NCI-H2107 treated with DMSO at 0.1 percent for 48 hours (cell line): ENCODE measurements around the gene BLCAP.

ENCODE experiments used
- DNase-seq: peaks from one replicate; lab custom pipeline; 2025; ENCODE audit not compliant: unreplicated experiment; lab: John Stamatoyannopoulos, UW

Gene BLCAP

DNA sequence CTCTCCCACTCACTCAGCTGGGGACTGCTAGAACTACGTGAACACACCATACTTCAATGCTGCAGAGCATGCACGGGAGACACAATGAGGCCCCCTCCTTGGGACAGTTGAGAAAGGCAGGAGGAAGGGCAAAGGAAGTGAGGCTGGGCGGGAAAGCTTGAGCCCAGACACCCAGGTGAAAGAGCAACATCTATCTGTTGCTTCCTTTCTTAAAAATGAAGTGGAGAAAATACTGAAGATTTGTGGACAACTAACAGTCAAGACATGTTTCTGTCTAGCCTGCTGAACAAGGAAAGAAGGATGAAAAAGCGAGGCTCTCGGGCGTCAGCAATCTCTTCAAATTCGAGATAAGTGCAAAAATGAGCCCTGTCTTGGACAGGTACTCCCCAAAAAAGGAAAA, 9.6 kb downstream of the BLCAP start:
- no peak for DNase-seq

DNA sequence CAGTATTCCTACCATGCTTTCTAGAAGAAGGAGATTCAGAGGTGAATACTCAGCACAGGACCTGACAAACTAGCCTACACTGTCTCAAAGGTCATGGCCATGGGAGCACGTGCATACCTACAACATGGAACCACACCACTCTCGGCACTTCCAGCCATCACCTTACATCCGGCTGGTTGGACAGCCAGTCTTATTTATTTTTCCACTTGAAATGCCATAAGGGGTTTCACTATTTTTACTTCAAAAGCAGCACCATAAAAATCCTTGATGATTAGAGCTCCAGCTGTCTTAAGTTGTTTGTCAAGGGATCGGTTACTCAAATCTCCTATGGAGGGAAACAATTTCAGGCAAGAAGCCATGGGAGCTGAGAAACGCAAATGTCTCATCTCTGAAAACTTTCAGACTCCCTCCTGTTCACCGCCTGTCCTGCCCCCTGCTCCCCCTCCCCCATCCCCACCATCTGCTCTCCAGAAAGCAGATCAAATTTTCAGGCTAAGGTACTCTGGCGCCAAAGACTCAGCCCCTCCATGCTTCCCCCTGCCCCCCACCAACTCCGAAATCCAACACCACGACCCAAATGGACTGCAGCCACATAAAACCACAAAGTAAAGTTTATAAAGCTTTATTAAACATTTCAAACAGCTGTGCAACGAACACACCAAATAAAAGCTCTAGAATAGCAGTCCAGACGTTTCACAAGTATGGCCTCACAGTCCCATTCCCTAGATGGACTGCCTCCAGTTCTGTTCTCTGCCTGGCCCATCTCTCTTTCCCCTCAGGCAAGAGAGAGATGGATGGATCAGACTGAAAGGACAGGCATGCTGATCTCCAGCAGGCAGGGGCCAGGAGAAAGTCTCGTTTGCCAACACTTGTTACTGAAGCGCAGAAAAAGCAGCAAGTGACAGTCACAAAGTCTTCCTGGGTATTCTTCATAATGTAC, 10.6 kb downstream of the BLCAP start:
- peak; percentile 73 for DNase-seq

DNA sequence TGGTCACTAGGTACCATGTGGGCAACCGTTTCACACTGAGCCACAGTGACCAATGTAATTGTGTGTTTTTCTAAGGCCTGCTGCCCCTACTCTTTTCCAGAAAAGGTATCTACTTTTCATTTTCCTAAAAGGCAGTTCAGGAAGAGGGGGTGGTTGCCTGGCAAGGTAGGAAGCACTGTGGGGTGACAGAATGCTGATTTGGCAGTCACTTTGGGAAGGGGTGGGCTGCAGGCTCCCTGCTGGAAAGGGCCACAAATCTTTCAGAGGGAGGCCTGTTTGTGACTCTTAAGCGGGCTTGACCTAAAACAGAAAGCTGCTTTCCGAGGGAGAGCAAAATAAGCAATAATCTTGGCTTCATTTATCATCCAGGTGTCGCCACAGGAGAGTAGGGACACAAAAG, 11.8 kb downstream of the BLCAP start:
- DNase-seq = no peak

GRCh38 chr20:37513779-37514359, 13.8 kb downstream of the BLCAP start:
- no peak for DNase-seq

GRCh38 chr20:37511610-37512275, 15.9 kb downstream of the BLCAP start:
- no peak for DNase-seq

GRCh38 chr20:37510226-37510625, 17.4 kb downstream of the BLCAP start:
- no peak for DNase-seq

GRCh38 chr20:37506152-37506725, 21.4 kb downstream of the BLCAP start:
- DNase-seq = no peak

- DNase-seq = no peak
These were observed 22.2 kb downstream of the BLCAP start for GRCh38 chr20:37505263-37506151.

GRCh38 chr20:37504404-37505096, 23.1 kb downstream of the BLCAP start:
- DNase-seq = no peak

DNA sequence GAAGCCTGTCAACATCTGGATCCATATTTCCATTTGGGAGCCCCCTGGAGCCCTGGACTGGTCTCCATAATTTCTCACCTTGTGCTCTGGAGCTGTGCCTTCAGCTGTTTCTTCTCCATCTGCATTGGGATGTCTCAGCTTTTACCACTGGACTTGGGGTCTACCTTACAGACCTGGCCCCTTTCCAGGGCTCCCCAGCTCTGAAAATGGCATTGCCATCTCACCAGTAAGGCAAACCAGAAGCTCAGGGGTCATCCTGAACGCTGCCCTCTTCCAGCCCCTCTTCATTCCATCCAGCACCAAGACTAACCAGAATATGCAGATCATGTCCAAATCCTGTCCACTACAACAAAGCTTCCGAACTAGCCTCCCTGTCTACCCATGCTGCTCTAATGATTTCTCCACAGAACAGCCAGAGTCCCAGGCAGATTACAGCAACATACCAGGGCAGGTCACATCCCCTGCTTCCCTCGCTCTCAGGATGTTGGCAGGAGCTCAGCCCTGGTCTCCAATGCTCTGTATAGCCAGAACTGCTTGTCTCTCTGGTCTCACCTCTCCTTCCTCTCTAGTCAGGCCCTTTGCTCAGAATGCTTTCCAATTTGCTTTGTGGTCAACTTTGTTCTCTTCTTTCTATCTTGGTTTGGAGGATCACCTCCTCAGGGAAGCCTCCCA, 24.3 kb downstream of the BLCAP start:
- DNase-seq = no peak

DNA sequence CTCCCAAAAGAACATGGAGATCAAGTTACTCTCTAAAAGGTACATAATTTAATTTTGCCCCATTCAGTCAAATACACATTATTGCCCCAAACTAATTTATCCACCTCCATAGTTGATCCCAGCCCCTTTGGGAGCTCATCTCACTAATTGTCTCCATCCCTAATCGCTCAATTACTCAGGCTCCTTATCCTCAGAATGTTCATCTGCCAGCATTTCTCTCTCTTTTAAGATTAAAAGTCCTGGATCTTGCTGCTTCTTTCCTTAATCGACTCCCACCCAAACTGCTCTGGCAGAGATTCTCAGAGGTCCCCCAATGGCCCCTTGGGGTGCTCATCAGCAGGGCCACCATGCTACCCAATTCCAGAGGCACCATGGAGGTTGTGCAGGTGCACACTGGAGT, 25.0 kb downstream of the BLCAP start:
- no peak for DNase-seq

DNA sequence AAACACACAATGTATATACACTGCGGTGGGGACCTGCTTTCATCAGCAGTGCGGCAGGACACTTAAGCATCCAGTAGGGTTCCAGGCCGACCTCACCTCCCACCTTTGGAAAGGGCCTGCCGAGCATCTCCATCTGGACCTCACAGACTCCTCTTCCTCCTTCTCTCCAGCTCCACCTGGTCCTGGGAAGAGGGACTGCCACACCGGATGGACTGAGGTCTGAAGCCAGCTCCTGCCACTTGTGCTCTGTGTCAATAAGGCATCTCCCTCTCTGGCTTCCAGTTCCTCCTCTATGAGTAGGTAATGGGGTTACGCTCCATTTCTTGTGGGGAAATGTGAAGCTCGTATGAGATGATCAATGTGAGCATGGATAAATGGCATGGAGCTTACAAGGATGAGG, 25.7 kb downstream of the BLCAP start:
- DNase-seq = peak; percentile 62

GRCh38 chr20:37500311-37500710, 27.4 kb downstream of the BLCAP start:
- DNase-seq = peak; percentile 34

- DNase-seq = no peak
These were observed 29.5 kb downstream of the BLCAP start for GRCh38 chr20:37498066-37498665.

DNA sequence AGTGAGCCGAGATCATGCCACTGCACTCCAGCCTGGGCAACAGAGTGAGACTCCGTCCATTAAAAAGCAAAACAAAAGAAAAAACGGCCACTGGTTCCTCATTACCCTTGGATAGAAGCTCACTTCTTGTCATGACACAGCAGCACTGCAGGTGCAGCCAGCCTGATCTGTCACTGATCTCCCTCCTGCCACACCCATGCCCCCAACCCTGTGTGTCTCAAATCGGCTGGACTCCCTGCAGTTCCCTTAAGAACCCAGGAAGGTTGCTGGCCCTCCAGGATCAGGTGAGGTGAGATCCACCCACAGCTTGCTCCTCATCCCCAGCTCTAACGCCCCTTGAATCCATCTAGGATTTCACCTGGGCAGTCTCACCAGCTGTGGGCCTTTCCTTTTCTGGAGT, 32.9 kb downstream of the BLCAP start:
- no peak for DNase-seq

DNA sequence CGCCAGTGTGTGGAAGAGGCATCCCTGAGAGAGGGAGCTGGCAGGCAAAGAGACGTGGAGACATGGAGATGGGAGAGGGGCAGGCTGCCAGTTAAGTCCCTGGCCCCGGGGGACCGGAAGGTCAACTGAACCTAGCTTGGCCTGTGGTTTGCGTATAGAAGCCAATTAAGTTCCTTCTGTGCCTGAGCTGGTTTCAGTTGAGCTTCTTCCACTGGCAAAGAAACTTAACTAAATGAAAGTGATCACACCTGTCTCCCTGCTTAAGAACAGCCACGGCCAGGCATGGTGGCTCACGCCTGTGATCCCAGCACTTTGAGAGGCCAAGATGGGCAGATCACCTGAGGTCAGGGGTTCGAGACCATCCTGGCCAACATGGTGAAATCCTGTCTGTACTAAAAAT, 33.4 kb downstream of the BLCAP start:
- DNase-seq = no peak

GRCh38 chr20:37492945-37493344, 34.7 kb downstream of the BLCAP start:
- no peak for DNase-seq

- no peak for DNase-seq
These were observed 35.5 kb downstream of the BLCAP start for GRCh38 chr20:37492096-37492625.
